GM23338 (cell line): ENCODE measurements around the gene SLAMF9. TPM values are rescaled to one million over a fixed set of nuclear protein-coding genes. Genes with fewer than 3 reads are reported as not detected.

Source experiments
- ATAC-seq: fragments of 200-7000 bp; cut with Tn5 transposase; 3 replicates; pipeline ENCODE4 v1.9.1; 2020
- DNase-seq: peaks from one replicate; pipeline ENCODE4 v3.0.0-alpha.2; 2015; ENCODE audit warnings: low spot score
- H2AFZ ChIP-seq: fragments of 200-600 bp; sonication (generic); 2 replicates; pipeline ENCODE4 v1.8.0; 2016; ENCODE audit warnings: antibody characterized with exemption, mild to moderate bottlenecking, moderate library complexity
- H3F3A ChIP-seq: fragments of 200-600 bp; sonication (generic); replicated peaks from 2 replicates; pipeline ENCODE4 v1.8.0; 2017; ENCODE audit warnings: antibody characterized with exemption, mixed run types, low read depth
- H3K27ac ChIP-seq: fragments of 200-600 bp; sonication (generic); 2 replicates; pipeline ENCODE4 v1.6.1; 2016; ENCODE audit warnings: low read depth
- H3K27me3 ChIP-seq: fragments of 200-600 bp; sonication (generic); 2 replicates; pipeline ENCODE4 v1.8.0; 2016; ENCODE audit warnings: mild to moderate bottlenecking, mixed run types, moderate library complexity; ENCODE audit not compliant: insufficient read depth
- H3K36me3 ChIP-seq: fragments of 200-600 bp; sonication (generic); 2 replicates; pipeline ENCODE4 v1.8.0; 2016; ENCODE audit warnings: mild to moderate bottlenecking; ENCODE audit not compliant: insufficient read depth
- H3K4me1 ChIP-seq: fragments of 200-600 bp; sonication (generic); 2 replicates; pipeline ENCODE4 v1.8.0; 2016; ENCODE audit warnings: mild to moderate bottlenecking, moderate library complexity; ENCODE audit not compliant: insufficient read depth
- H3K4me2 ChIP-seq: fragments of 200-600 bp; sonication (generic); 2 replicates; pipeline ENCODE4 v1.7.1; 2017; ENCODE audit warnings: mixed run types
- H3K4me3 ChIP-seq: fragments of 200-600 bp; sonication (generic); 2 replicates; pipeline ENCODE4 v1.6.1; 2016; ENCODE audit warnings: mixed run types
- H3K79me2 ChIP-seq: fragments of 200-600 bp; sonication (generic); replicated peaks from 2 replicates; pipeline ENCODE4 v1.8.0; 2017; ENCODE audit warnings: mild to moderate bottlenecking; ENCODE audit not compliant: insufficient read depth
- H3K9me2 ChIP-seq: fragments of 200-600 bp; sonication (generic); 2 replicates; pipeline ENCODE4 v1.8.0; 2017; ENCODE audit not compliant: insufficient read depth
- H4K20me1 ChIP-seq: fragments of 200-600 bp; sonication (generic); replicated peaks from 2 replicates; pipeline ENCODE4 v1.8.0; 2017; ENCODE audit warnings: mild to moderate bottlenecking; ENCODE audit not compliant: insufficient read depth
- H3K27ac Mint-ChIP-seq: 2 replicates; pipeline ENCODE4 v1.8.0; 2020; ENCODE audit warnings: inconsistent platforms, mild to moderate bottlenecking, moderate library complexity, mixed read lengths
- H3K27me3 Mint-ChIP-seq: 3 replicates; pipeline ENCODE4 v1.8.0; 2022; ENCODE audit warnings: low read depth, mild to moderate bottlenecking, moderate library complexity, mixed read lengths, inconsistent platforms; ENCODE audit not compliant: insufficient read depth, poor library complexity
- H3K36me3 Mint-ChIP-seq: 3 replicates; pipeline ENCODE4 v1.8.0; 2021; ENCODE audit warnings: low read depth, mild to moderate bottlenecking, inconsistent platforms, moderate library complexity, mixed read lengths
- H3K4me1 Mint-ChIP-seq: 3 replicates; pipeline ENCODE4 v1.8.0; 2020; ENCODE audit warnings: mild to moderate bottlenecking, inconsistent platforms, mixed read lengths
- H3K4me3 Mint-ChIP-seq: 3 replicates; pipeline ENCODE4 v1.8.0; 2021; ENCODE audit warnings: moderate library complexity, mild to moderate bottlenecking, inconsistent platforms, mixed read lengths
- H3K9me3 Mint-ChIP-seq: 3 replicates; pipeline ENCODE4 v1.8.0; 2020; ENCODE audit warnings: moderate library complexity, mild to moderate bottlenecking, inconsistent platforms, mixed read lengths
- CREB1 ChIP-seq: fragments of 250-450 bp; sonication (Bioruptor Pico); IDR thresholded peaks from 2 replicates; pipeline ENCODE4 v1.5.0; 2020; ENCODE audit warnings: low read depth, mild to moderate bottlenecking, moderate library complexity
- POLR2AphosphoS5 ChIP-seq: IDR thresholded peaks from 2 replicates; pipeline ENCODE4 v1.6.1; 2016; ENCODE audit warnings: antibody characterized with exemption, low read depth
- polyA plus RNA-seq: library from polyadenylated mRNA; unstranded; fragments of >200 nt; fragmentation: Nextera tagmentation; extraction: Ambion mirVana; gene quantifications from 2 replicates; pipeline ENCODE4 v1.2.1, GENCODE V29; 2016
- total RNA-seq: library from RNA; depleted of rRNA; stranded (reverse); fragments of >200 nt; shearing (Covaris generic); gene quantifications from 2 replicates; pipeline ENCODE4 v1.2.3, GENCODE V29; 2014
- TF ChIP-seq, protein P1 (sequence below): fragments of 250-450 bp; sonication (Bioruptor Pico); IDR thresholded peaks from 2 replicates; pipeline ENCODE4 v1.5.0; 2020; ENCODE audit warnings: mild to moderate bottlenecking, moderate library complexity

The SLAMF9 gene
- total and polyA plus RNA-seq, 2 experiments from 2014 or later: not detected

DNA sequence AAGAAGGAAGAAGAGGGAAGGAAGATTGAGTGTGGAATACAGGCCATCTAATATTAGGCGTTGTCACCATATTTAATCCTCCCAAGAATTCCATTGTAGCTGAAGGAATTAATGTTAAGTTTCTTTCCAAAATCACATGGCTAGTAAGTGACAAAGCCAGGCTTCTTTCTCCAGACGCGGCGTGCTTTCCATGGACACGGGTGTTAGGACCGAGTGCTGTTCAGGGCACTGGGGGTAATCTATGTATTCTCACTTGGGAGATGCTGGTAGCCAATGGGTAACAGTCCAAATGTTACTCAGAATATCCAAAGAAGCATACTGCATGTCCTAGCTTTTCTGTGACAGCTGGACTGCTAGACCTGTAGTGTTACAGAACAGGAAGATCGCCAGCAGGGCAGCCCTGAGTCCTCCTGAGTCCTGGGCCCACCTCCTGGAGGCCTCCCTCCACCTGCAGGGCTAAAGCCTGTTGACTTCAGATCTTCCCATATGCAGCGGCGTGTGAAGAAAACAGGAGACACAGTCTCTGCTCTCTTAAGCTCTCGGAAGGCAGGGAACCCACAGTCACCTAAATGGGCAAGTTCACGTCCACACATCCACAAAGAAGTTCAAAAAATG, 13.9 kb downstream of the SLAMF9 start (continued):
- TF ChIP-seq, protein P1, sequence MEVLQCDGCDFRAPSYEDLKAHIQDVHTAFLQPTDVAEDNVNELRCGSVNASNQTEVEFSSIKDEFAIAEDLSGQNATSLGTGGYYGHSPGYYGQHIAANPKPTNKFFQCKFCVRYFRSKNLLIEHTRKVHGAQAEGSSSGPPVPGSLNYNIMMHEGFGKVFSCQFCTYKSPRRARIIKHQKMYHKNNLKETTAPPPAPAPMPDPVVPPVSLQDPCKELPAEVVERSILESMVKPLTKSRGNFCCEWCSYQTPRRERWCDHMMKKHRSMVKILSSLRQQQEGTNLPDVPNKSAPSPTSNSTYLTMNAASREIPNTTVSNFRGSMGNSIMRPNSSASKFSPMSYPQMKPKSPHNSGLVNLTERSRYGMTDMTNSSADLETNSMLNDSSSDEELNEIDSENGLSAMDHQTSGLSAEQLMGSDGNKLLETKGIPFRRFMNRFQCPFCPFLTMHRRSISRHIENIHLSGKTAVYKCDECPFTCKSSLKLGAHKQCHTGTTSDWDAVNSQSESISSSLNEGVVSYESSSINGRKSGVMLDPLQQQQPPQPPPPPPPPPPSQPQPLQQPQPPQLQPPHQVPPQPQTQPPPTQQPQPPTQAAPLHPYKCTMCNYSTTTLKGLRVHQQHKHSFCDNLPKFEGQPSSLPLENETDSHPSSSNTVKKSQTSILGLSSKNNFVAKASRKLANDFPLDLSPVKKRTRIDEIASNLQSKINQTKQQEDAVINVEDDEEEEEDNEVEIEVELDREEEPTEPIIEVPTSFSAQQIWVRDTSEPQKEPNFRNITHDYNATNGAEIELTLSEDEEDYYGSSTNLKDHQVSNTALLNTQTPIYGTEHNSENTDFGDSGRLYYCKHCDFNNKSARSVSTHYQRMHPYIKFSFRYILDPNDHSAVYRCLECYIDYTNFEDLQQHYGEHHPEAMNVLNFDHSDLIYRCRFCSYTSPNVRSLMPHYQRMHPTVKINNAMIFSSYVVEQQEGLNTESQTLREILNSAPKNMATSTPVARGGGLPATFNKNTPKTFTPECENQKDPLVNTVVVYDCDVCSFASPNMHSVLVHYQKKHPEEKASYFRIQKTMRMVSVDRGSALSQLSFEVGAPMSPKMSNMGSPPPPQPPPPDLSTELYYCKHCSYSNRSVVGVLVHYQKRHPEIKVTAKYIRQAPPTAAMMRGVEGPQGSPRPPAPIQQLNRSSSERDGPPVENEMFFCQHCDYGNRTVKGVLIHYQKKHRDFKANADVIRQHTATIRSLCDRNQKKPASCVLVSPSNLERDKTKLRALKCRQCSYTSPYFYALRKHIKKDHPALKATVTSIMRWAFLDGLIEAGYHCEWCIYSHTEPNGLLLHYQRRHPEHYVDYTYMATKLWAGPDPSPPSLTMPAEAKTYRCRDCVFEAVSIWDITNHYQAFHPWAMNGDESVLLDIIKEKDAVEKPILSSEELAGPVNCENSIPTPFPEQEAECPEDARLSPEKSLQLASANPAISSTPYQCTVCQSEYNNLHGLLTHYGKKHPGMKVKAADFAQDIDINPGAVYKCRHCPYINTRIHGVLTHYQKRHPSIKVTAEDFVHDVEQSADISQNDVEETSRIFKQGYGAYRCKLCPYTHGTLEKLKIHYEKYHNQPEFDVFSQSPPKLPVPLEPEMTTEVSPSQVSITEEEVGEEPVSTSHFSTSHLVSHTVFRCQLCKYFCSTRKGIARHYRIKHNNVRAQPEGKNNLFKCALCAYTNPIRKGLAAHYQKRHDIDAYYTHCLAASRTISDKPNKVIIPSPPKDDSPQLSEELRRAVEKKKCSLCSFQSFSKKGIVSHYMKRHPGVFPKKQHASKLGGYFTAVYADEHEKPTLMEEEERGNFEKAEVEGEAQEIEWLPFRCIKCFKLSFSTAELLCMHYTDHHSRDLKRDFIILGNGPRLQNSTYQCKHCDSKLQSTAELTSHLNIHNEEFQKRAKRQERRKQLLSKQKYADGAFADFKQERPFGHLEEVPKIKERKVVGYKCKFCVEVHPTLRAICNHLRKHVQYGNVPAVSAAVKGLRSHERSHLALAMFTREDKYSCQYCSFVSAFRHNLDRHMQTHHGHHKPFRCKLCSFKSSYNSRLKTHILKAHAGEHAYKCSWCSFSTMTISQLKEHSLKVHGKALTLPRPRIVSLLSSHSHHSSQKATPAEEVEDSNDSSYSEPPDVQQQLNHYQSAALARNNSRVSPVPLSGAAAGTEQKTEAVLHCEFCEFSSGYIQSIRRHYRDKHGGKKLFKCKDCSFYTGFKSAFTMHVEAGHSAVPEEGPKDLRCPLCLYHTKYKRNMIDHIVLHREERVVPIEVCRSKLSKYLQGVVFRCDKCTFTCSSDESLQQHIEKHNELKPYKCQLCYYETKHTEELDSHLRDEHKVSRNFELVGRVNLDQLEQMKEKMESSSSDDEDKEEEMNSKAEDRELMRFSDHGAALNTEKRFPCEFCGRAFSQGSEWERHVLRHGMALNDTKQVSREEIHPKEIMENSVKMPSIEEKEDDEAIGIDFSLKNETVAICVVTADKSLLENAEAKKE: no peak

DNA sequence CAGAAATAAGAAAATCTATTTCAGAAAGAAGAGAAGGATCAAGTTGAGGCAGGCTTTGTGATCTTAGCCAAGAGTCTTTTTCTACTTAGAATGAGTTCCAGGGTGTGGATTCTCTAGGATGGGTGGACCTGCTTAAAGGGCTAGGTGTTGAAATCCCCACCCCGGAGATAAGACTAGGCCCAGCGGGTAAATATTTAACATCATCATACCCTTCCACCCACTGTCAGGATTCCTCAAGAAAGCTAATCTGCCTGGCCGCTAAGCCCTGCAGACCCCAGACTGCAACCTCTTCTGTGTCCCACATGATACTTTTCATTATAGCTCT, 14.4 kb downstream of the SLAMF9 start:
- Histone ChIP-seq H3K27me3 (no peaks in the 10 kb centered on the region), H3K27ac (no peak overlapping the region), H3K36me3 (0 out of 2 replicates have a peak, but pooled peaks cover 7% of the 10 kb centered on the region), H3K9me2 (no peaks in the 10 kb centered on the region), H3F3A (no peaks in the 10 kb centered on the region), H4K20me1 (peaks cover 4% of the 10 kb centered on the region; the same call in 1 of the 2 replicates), H3K4me1 (peaks cover 28% of the 10 kb centered on the region), H3K4me2 (no peak overlapping the region), H3K79me2 (peaks cover 13% of the 10 kb centered on the region; the same call in 1 of the 2 replicates), H2AFZ (no peak overlapping the region), H3K4me3 (no peak overlapping the region)
- peaks cover 49% of the 10 kb centered on the region for H3K4me1 Mint-ChIP-seq
- H3K4me3 Mint-ChIP-seq: no peak overlapping the region
- no peak for DNase-seq
- TF ChIP-seq POLR2AphosphoS5 (no peak), CREB1 (CRISPR knock-in tag) (no peak)
- H3K9me3 Mint-ChIP-seq: no peaks in the 10 kb centered on the region
- no peak overlapping the region for H3K27ac Mint-ChIP-seq
- peaks cover 37% of the 10 kb centered on the region for H3K36me3 Mint-ChIP-seq
- H3K27me3 Mint-ChIP-seq: peaks cover 21% of the 10 kb centered on the region
- ATAC-seq: no peak
